Endodermal cell (in vitro differentiated cells): ENCODE measurements around the gene ZDHHC16. TPM values are rescaled to one million over a fixed set of nuclear protein-coding genes. Genes with fewer than 3 reads are reported as not detected.
A peak's percentile ranks its signal among the peaks of the same experiment; 100 is the strongest.
"Not testable (repeated sequence)": the region's sequence is repeated elsewhere in the genome, so short reads cannot be mapped to it uniquely, and the experiment has no call there.

Experiments
- DNase-seq: peaks from one replicate; pipeline ENCODE4 v3.0.0-alpha.2; 2017
- H3K27ac ChIP-seq: 2 replicates; pipeline ENCODE4 v1.5.1; 2013; ENCODE audit warnings: mild to moderate bottlenecking, low read depth, low read length, moderate library complexity
- H3K27me3 ChIP-seq: 2 replicates; pipeline ENCODE4 v1.6.1; 2013; ENCODE audit warnings: mild to moderate bottlenecking, low read length, moderate library complexity; ENCODE audit not compliant: insufficient read depth, control insufficient read depth, poor library complexity, severe bottlenecking
- H3K36me3 ChIP-seq: 2 replicates; pipeline ENCODE4 v1.7.0; 2013; ENCODE audit warnings: mild to moderate bottlenecking, low read length, moderate library complexity; ENCODE audit not compliant: control insufficient read depth, insufficient read depth
- H3K4me1 ChIP-seq: one replicate; pipeline ENCODE4 v1.7.0; 2013; ENCODE audit warnings: low read length; ENCODE audit not compliant: control insufficient read depth, insufficient read depth
- H3K4me3 ChIP-seq: 2 replicates; pipeline ENCODE4 v1.5.1; 2013; ENCODE audit warnings: mild to moderate bottlenecking, low read length, moderate library complexity
- H3K9ac ChIP-seq: 2 replicates; pipeline ENCODE4 v1.6.1; 2013; ENCODE audit warnings: mild to moderate bottlenecking, low read length, moderate library complexity; ENCODE audit not compliant: poor library complexity, severe bottlenecking; ENCODE audit errors: extremely low read depth
- H3K9me3 ChIP-seq: 2 replicates; pipeline ENCODE4 v1.6.1; 2013; ENCODE audit warnings: mild to moderate bottlenecking, low read length, moderate library complexity; ENCODE audit not compliant: control insufficient read depth
- H3K27ac Mint-ChIP-seq: 2 replicates; pipeline ENCODE4 v1.8.0; 2020; ENCODE audit warnings: mixed read lengths
- H3K27me3 Mint-ChIP-seq: 2 replicates; pipeline ENCODE4 v1.8.0; 2021; ENCODE audit warnings: mild to moderate bottlenecking, mixed read lengths; ENCODE audit not compliant: insufficient read depth
- H3K36me3 Mint-ChIP-seq: 2 replicates; pipeline ENCODE4 v1.8.0; 2020; ENCODE audit warnings: low read depth, mixed read lengths
- H3K4me1 Mint-ChIP-seq: 2 replicates; pipeline ENCODE4 v1.8.0; 2020; ENCODE audit warnings: mixed read lengths
- H3K4me3 Mint-ChIP-seq: 2 replicates; pipeline ENCODE4 v1.8.0; 2020; ENCODE audit warnings: mild to moderate bottlenecking, moderate library complexity, mixed read lengths
- H3K9me3 Mint-ChIP-seq: 2 replicates; pipeline ENCODE4 v1.8.0; 2020; ENCODE audit warnings: mild to moderate bottlenecking, mixed read lengths
- WGBS, 2 experiments: methylation state at CpG; one replicate each; pipeline versions ENCODE4 v1.1.5 to v1.1.7; 2013; ENCODE audit warnings: missing lambda C conversion rate in 2 of 2, mixed read lengths in 1 of 2; ENCODE audit not compliant: insufficient coverage in 1 of 2, insufficient read length in 1 of 2; 5-methylcytosine and 5-hydroxymethylcytosine counted together
- total RNA-seq, 2 donors: library from RNA; stranded (reverse); fragmentation: NEBNext Ultra II Directional in 1 of 2; extraction: Animal tissue kit (Norgen Biotek cat#: 25700) in 1 of 2; gene quantifications; 2 replicates in 1 of 2; 3 replicates in 1 of 2; pipeline ENCODE4 v1.2.1, GENCODE V29; 2021
- TF ChIP-seq, protein P1 (sequence below): fragments of 200-600 bp; sonication (generic); conservative IDR thresholded peaks from 2 replicates; pipeline ENCODE4 v1.5.0; 2021; ENCODE audit warnings: antibody characterized with exemption, mild to moderate bottlenecking

The ZDHHC16 gene
- total RNA-seq, 2 donors from 2014 or later: 44.5 to 53.6 TPM

DNA sequence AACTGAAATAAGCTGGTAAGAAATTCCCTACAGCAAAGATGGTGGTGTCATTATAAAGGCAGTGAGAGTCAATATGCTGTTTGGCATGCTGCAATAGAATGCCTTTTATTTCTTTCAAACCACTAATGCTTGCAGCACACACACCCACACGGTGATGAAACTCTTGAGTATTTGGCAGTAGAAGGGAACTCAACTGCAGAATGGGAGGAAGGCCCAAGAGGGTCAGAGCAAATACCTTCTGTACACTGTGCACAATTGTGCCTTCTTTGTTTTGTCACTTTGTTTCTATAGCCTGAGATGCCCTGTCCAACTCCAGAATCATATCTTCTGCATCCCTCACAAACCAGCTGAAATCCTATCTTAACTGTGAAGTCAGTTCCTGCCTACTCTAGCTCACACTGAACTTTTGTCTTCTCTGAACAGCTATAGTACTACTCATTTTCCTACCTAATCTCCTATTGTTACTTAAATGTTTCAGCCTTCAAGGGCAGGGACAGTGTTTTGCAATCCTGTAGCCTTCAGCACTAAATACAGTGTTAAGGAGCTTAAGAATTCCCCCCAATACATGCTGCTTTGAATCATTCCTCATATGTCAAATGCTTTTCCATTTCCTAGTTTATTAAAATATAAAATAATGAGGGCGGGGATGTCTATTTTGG is 30.1 kb downstream of the ZDHHC16 start:
- no peak overlapping the region for H3K9ac ChIP-seq
- no peak for DNase-seq
- Mint-ChIP-seq H3K27me3 (no peaks in the 10 kb centered on the region), H3K4me3 (no peak overlapping the region), H3K36me3 (peaks cover 66% of the 10 kb centered on the region), H3K9me3 (no peaks in the 10 kb centered on the region), H3K4me1 (peaks cover 6% of the 10 kb centered on the region), H3K27ac (no peak overlapping the region)
- 90 to 100% methylated on average over 1 of the region's 2 CpGs for WGBS, 2 experiments
- H3K9me3 ChIP-seq: no peaks in the 10 kb centered on the region
- no peak overlapping the region for H3K27ac ChIP-seq
- TF ChIP-seq, protein P1, sequence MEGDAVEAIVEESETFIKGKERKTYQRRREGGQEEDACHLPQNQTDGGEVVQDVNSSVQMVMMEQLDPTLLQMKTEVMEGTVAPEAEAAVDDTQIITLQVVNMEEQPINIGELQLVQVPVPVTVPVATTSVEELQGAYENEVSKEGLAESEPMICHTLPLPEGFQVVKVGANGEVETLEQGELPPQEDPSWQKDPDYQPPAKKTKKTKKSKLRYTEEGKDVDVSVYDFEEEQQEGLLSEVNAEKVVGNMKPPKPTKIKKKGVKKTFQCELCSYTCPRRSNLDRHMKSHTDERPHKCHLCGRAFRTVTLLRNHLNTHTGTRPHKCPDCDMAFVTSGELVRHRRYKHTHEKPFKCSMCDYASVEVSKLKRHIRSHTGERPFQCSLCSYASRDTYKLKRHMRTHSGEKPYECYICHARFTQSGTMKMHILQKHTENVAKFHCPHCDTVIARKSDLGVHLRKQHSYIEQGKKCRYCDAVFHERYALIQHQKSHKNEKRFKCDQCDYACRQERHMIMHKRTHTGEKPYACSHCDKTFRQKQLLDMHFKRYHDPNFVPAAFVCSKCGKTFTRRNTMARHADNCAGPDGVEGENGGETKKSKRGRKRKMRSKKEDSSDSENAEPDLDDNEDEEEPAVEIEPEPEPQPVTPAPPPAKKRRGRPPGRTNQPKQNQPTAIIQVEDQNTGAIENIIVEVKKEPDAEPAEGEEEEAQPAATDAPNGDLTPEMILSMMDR: no peak
- peaks cover 86% of the 10 kb centered on the region for H3K36me3 ChIP-seq
- no peaks in the 10 kb centered on the region for H3K4me1 ChIP-seq
- H3K4me3 ChIP-seq: no peak overlapping the region
- no peaks in the 10 kb centered on the region for H3K27me3 ChIP-seq

DNA sequence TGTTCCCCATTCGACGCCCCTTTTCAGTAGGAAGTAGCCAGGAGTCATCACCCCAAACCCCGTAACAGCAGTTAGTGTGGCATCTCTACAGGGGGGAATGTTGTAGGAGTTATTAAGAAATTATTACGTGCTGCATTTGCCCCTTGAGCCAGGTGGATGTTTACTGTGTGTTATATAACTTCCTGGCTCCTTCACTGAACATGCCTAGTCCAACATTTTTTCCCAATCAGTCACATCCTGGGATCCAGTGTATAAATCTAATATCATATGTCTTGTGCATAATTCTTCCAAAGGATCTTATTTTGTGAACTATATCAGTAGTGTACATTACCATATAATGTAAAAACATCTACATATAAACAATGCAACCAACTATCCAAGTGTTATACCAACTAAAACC is 33.4 kb downstream of the ZDHHC16 start:
- H3K4me1 Mint-ChIP-seq, H3K4me3 ChIP-seq, H3K4me3 Mint-ChIP-seq, H3K27ac ChIP-seq, H3K4me1 ChIP-seq, H3K9ac ChIP-seq, DNase-seq, H3K27me3 Mint-ChIP-seq, H3K9me3 Mint-ChIP-seq, H3K9me3 ChIP-seq, H3K27me3 ChIP-seq: not testable (repeated sequence)
- Mint-ChIP-seq H3K27ac (peak overlapping the region; percentile 28), H3K36me3 (peaks cover 58% of the 10 kb centered on the region)
- peaks cover 82% of the 10 kb centered on the region for H3K36me3 ChIP-seq
- 96 to 100% methylated on average over 3 to 4 of the region's 4 CpGs for WGBS, 2 experiments

DNA sequence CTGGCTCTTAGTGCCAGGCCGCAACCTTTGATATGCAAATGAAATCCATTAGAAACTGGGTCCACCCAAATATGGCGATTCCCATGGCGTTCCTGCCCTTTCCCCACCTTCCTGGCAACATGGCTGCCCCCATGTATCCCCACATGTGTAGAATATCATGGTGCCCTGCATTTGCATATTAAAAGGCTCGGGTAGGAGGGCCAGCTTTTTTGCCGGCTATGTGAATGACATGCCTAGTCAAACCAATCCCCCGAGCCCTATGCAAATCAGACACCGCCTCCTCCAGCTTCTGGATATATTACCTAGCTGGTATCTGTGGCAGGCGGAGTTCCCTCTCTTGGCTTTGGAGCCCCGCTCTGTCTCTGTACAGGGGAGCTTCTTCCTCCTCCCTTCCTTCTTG is 34.0 kb downstream of the ZDHHC16 start:
- H3K36me3 ChIP-seq: peaks cover 76% of the 10 kb centered on the region
- Mint-ChIP-seq H3K4me3 (no peak overlapping the region), H3K27ac (peak overlapping the region; percentile 62), H3K4me1 (peaks cover 6% of the 10 kb centered on the region), H3K36me3 (peaks cover 52% of the 10 kb centered on the region), H3K27me3 (no peaks in the 10 kb centered on the region), H3K9me3 (no peaks in the 10 kb centered on the region)
- no peaks in the 10 kb centered on the region for H3K9me3 ChIP-seq
- H3K4me1 ChIP-seq: no peaks in the 10 kb centered on the region
- WGBS, 2 experiments: 41 to 54% methylated on average over 9 of the region's 9 CpGs
- no peak overlapping the region for H3K27ac ChIP-seq
- no peak overlapping the region for H3K4me3 ChIP-seq
- DNase-seq: peak; percentile 96
- TF ChIP-seq, protein P1: no peak
- no peak overlapping the region for H3K9ac ChIP-seq
- H3K27me3 ChIP-seq: no peaks in the 10 kb centered on the region

DNA sequence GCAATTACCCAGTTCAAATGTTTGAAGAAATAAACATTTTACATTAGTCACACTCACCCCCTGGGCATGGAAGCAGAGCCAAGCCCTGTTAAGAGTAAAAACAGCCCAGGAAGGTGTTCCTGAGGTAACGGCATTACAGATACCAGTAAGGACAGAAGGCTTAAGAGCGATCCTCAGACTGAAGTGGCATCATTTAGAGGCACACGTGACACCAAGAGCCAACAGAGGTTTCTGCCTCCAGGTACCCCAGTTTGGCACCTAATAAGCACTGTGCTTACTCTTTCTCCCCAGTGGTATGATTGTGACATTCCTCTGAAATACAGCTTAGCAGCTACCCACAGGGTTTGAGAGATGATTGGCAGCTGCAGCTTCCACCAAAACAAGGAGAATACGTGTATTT is 35.1 kb downstream of the ZDHHC16 start:
- TF ChIP-seq, protein P1: no peak
- H3K27me3 ChIP-seq: no peaks in the 10 kb centered on the region
- Mint-ChIP-seq H3K4me1 (peaks cover 6% of the 10 kb centered on the region), H3K4me3 (no peak overlapping the region), H3K36me3 (peaks cover 42% of the 10 kb centered on the region), H3K9me3 (no peaks in the 10 kb centered on the region), H3K27ac (no peak overlapping the region), H3K27me3 (no peaks in the 10 kb centered on the region)
- peaks cover 67% of the 10 kb centered on the region for H3K36me3 ChIP-seq
- no peaks in the 10 kb centered on the region for H3K4me1 ChIP-seq
- no peak overlapping the region for H3K4me3 ChIP-seq
- H3K9me3 ChIP-seq: no peaks in the 10 kb centered on the region
- 91 to 98% methylated on average over 2 to 4 of the region's 4 CpGs for WGBS, 2 experiments
- no peak overlapping the region for H3K9ac ChIP-seq
- no peak overlapping the region for H3K27ac ChIP-seq
- DNase-seq: no peak
